RPMI7951 (cell line): ENCODE results near the gene ABCA7. TPM values are rescaled to one million over a fixed set of nuclear protein-coding genes. Genes with fewer than 3 reads are reported as not detected.
"Not testable (repeated sequence)": the region's sequence is repeated elsewhere in the genome, so short reads cannot be mapped to it uniquely, and the experiment has no call there.

ENCODE experiments used
- DNase-seq: peaks from one replicate; pipeline ENCODE4 v3.0.0-alpha.2; 2012; ENCODE audit warnings: low read depth
- total RNA-seq: library from RNA; depleted of rRNA; stranded (reverse); fragments of >200 nt; shearing (Covaris generic); gene quantifications from 2 replicates; pipeline ENCODE4 v1.2.3, GENCODE V29; 2014

Gene ABCA7
- total RNA-seq, 1 experiment from 2014 or later = 3.4 TPM

- peak; percentile 73 for DNase-seq
Observed at GRCh38 chr19:1104311-1105007, 64.6 kb downstream of the ABCA7 start.

DNA sequence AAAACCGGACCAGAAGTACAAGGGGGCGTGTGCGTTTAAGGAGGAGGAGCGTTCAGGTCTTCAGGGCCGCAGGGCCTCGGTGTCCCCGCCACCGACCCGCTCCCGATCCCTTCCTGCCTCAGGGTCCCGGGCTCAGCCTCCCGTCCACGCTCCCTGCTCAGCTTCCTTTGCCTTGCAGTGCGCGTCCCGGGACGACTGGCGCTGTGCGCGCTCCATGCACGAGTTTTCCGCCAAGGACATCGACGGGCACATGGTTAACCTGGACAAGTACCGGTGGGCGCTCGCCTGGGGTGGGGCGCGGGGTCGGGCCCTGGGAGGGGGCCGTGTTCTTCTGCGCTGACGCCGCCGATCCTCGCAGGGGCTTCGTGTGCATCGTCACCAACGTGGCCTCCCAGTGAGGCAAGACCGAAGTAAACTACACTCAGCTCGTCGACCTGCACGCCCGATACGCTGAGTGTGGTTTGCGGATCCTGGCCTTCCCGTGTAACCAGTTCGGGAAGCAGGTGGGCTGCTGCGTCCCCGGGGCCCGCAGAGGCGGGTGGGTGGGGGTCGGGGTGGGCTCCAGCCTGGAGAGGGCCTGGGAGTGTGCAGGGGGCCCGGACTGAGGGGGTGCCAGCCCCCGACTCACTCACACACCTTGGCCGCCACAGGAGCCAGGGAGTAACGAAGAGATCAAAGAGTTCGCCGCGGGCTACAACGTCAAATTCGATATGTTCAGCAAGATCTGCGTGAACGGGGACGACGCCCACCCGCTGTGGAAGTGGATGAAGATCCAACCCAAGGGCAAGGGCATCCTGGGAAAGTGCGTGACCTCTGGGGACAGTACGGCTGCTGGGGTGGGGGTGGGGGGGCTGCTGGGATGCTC lies 65.3 kb downstream of the ABCA7 start:
- DNase-seq = peak; percentile 44

DNA sequence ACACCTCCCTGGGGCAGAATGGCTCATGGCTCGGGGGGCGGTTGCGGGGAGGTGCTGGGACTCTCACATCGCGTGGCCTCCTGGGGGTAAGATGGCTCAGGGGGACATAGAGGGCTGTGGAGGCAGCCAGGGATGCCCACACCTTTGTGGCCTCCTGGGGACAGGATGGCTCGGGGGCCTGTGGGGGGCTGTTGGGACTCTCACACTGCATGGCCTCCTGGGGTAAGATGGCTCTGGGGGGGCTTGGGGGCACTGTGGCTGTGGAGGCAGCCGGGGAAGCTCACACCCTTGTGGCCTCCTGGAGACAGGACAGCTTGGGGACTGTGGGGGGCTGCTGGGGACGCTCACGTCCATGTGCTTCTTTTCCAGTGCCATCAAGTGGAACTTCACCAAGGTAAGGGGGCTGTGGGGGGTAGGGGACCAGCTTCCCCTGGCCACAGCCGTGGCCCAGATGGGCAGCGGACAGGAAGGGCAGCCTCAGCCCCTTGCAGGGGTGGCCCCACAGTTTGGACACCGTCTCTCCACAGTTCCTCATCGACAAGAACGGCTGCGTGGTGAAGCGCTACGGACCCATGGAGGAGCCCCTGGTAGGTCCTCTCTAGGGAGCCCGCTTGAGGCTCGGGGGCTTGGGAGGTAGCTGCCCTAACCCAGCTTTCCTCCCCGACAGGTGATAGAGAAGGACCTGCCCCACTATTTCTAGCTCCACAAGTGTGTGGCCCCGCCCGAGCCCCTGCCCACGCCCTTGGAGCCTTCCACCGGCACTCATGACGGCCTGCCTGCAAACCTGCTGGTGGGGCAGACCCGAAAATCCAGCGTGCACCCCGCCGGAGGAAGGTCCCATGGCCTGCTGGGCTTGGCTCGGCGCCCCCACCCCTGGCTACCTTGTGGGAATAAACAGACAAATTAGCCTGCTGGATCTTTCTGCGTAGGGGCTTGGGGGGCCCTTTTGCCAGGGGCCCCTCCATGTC lies 66.2 kb downstream of the ABCA7 start:
- no peak for DNase-seq

GRCh38 chr19:1106841-1107660 lies 67.1 kb downstream of the ABCA7 start:
- peak; percentile 51 for DNase-seq

DNA sequence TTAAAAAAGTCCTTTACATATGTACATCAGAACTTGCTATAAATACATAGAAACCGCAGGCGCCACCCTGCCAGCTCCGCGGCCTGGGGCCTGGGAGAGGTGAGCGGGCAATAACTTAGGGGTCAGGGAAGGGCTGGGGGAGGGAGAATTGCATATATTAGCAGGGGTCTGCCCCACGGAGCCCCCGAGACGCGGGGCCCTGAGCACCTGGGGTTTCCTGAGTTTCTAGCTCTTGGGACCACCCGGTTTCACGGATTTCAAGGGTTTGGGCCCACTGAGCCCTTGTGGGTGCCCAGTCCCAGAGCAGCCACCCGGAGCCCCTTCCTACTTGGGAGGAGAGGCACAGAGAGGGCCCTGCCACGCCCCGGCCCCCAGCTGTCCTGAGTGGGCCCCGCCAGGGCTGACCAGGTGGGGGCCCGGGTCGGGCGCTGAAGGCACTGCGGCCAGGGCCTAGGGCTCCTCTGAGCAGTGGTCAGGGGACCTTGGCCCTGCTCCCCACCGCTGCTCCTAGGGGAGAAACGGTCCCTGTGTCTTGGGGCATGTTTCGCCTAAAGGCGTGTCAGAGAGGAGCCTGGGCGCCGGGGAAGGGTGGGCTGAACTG lies 67.9 kb downstream of the ABCA7 start:
- DNase-seq = no peak

DNA sequence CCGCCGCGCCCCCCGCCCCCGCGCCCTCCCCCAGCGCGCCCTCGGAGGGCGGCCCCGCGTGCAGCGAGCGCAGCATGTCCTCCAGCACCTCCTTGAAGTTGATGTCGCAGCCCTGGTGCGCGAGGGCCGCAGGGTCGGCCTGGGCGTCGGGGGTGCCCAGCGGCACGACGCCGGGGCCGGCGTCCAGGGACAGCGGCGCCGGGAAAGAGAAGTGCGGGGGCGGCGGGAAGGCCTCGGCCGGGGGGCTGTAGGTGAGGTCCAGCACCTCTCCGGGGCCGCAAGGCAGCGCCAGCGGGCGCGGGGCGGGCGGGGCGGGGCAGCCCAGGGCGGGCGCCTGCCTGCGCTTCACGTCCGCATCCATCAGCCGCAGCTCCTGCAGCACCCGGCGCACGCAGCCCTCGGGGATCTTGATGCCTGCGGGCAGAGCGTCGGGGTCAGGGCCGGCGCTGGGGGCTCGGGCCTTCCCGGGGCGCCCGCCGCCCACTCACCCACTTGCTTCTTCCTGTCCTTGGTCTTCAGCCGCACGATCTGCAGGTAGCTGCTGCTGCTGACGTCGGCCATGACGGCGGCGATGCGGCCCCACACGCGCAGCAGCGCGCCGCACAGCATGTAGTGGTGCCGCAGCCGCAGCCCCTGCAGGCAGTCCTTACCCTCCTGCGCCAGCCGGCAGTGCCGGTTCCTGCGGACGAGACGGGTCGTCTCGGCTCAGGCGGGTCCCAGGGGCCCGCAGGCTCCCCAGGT lies 68.6 kb downstream of the ABCA7 start:
- no peak for DNase-seq

- no peak for DNase-seq
Observed at GRCh38 chr19:1109032-1109551, 69.2 kb downstream of the ABCA7 start.

GRCh38 chr19:1109697-1110671 lies 70.1 kb downstream of the ABCA7 start:
- DNase-seq = no peak

DNA sequence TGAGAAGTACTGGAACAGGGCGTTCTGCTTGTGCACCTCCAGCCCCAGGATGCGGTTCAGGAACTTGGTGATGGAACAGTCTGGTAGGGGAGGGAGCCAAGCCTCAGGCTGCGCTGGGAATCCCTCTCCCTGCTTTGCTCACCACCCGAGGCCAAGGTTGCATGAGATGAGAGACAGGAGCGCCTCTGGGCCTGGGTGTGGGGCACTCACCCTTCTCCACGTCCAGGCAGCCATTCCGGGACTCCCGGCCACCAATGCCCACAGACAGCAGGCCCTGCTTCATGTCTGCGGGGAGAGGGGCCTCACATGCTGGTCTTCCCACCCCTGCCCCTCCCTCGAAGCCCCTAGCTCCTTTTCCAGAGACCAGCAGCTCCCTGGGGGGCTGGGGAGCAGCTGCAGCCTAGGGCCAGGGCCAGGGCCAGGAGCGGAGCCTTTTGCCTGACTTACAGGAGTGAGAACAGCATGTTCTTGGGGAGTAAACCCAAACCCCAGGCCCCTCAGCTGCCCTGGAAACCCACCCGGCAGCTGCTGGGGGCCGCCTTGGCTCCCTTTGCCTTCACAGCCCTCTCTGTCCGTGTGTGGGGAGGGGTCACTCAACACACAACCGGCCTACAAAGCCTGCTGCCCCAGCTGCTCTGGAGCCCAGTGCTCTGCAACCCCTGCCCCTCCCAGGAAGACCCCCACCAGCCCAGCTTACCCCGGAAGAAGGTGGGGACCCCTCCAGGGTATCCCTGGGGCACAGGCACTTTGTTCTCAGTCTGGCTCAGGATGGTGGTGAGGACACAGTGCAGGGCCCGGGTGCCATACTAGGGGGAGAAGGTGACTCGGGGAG lies 71.1 kb downstream of the ABCA7 start:
- DNase-seq = no peak

- no peak for DNase-seq
Observed at GRCh38 chr19:1111641-1112267, 71.8 kb downstream of the ABCA7 start.

- DNase-seq = no peak
Observed at GRCh38 chr19:1112268-1113029, 72.5 kb downstream of the ABCA7 start.

GRCh38 chr19:1113030-1113985 lies 73.4 kb downstream of the ABCA7 start:
- peak; percentile 81 for DNase-seq

- DNase-seq = no peak
Observed at GRCh38 chr19:1113986-1114483, 74.1 kb downstream of the ABCA7 start.

GRCh38 chr19:1114728-1115127 lies 74.8 kb downstream of the ABCA7 start:
- DNase-seq = not testable (repeated sequence)
